HUES48 (cell line): Measurements from ENCODE around the gene PCSK1N.

Source experiments
- H3K27ac ChIP-seq: one replicate; pipeline ENCODE4 v1.7.0; 2013; ENCODE audit warnings: low read depth, low read length, inconsistent platforms
- H3K27me3 ChIP-seq: 2 replicates; pipeline ENCODE4 v1.6.1; 2013; ENCODE audit warnings: mild to moderate bottlenecking, low read length; ENCODE audit not compliant: control insufficient read depth, insufficient read depth
- H3K36me3 ChIP-seq: 2 replicates; pipeline ENCODE4 v1.6.1; 2013; ENCODE audit warnings: low read length; ENCODE audit not compliant: control insufficient read depth, insufficient read depth
- H3K4me1 ChIP-seq: 2 replicates; pipeline ENCODE4 v1.6.1; 2013; ENCODE audit warnings: mild to moderate bottlenecking, low read length; ENCODE audit not compliant: control insufficient read depth, insufficient read depth
- H3K4me3 ChIP-seq: 2 replicates; pipeline ENCODE4 v1.5.1; 2013; ENCODE audit warnings: mild to moderate bottlenecking, low read depth, low read length
- H3K9ac ChIP-seq: 2 replicates; pipeline ENCODE4 v1.6.1; 2013; ENCODE audit warnings: mild to moderate bottlenecking, low read depth, low read length, moderate library complexity
- H3K9me3 ChIP-seq: 2 replicates; pipeline ENCODE4 v1.6.1; 2013; ENCODE audit warnings: low read length; ENCODE audit not compliant: control insufficient read depth, insufficient read depth

Gene PCSK1N

GRCh38 chrX:48834383-48834709, 1.1 kb downstream of the PCSK1N start:
- no peak overlapping the region for H3K9ac ChIP-seq
- no peaks in the 10 kb centered on the region; the same call in 1 of the 2 replicates for H3K4me1 ChIP-seq
- H3K36me3 ChIP-seq: no peaks in the 10 kb centered on the region
- H3K27ac ChIP-seq: no peak overlapping the region
- peaks cover 18% of the 10 kb centered on the region for H3K9me3 ChIP-seq
- H3K4me3 ChIP-seq: peak overlapping the region; percentile 58
- peaks cover 72% of the 10 kb centered on the region for H3K27me3 ChIP-seq

GRCh38 chrX:48833542-48834138, 1.8 kb downstream of the PCSK1N start:
- no peak overlapping the region for H3K4me3 ChIP-seq
- H3K4me1 ChIP-seq: no peaks in the 10 kb centered on the region; the same call in 1 of the 2 replicates
- H3K27ac ChIP-seq: no peak overlapping the region
- peaks cover 18% of the 10 kb centered on the region for H3K9me3 ChIP-seq
- H3K36me3 ChIP-seq: no peaks in the 10 kb centered on the region
- peaks cover 78% of the 10 kb centered on the region for H3K27me3 ChIP-seq
- H3K9ac ChIP-seq: no peak overlapping the region

DNA sequence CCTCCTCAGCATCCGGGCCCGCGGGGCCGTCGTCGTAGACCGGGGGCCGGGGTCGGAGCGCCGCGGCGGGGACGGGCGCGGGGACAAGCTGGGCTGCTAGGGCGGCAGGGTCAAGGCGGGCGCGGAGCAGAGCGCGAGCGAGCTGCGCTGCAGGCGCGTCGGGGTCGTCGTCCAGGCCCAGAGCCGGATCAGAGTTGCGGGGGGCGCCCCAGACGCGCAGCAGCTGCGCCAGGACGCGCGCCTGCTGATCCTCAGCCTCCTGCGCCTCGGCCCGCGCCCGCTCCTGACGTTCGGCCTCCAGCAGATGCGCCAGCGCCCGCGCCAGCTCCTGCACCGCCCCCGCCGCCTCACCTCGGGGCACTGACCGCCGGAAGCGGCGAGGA, 3.5 kb downstream of the PCSK1N start:
- Histone ChIP-seq H3K4me1 (no peaks in the 10 kb centered on the region; the same call in 1 of the 2 replicates), H3K27me3 (peaks cover 92% of the 10 kb centered on the region), H3K36me3 (no peaks in the 10 kb centered on the region), H3K4me3 (peak overlapping the region; percentile 54), H3K27ac (no peak overlapping the region), H3K9ac (no peak overlapping the region), H3K9me3 (peaks cover 18% of the 10 kb centered on the region)

- Histone ChIP-seq H3K27me3 (peaks cover 92% of the 10 kb centered on the region), H3K4me1 (no peaks in the 10 kb centered on the region; the same call in 1 of the 2 replicates), H3K4me3 (peak overlapping the region; percentile 54), H3K27ac (no peak overlapping the region), H3K36me3 (no peaks in the 10 kb centered on the region), H3K9ac (no peak overlapping the region), H3K9me3 (peaks cover 18% of the 10 kb centered on the region)
Measured at GRCh38 chrX:48831136-48831908, 4.1 kb downstream of the PCSK1N start.

DNA sequence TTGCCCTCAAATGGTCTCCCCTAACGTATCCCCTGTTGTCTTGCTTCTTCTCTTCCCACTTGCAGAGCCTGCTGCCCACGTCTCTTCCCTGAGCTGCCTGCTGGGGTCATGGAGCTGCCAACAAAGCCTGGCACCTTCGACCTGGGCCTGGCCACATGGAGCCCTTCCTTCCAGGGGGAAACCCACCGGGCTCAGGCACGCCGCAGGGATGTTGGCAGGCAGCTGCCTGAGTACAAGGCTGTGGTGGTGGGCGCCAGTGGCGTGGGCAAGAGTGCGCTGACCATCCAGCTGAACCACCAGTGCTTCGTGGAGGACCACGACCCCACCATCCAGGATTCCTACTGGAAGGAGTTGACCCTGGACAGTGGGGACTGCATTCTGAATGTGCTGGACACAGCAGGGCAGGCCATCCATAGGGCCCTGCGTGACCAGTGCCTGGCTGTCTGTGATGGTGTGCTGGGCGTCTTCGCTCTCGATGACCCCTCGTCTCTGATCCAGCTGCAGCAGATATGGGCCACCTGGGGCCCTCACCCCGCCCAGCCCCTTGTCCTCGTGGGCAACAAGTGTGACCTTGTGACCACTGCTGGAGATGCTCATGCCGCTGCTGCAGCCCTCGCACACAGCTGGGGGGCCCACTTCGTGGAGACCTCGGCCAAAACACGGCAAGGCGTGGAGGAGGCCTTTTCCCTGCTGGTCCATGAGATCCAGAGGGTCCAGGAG, 6.2 kb downstream of the PCSK1N start:
- H3K9ac ChIP-seq: no peak overlapping the region
- H3K9me3 ChIP-seq: peaks cover 13% of the 10 kb centered on the region
- H3K27me3 ChIP-seq: peaks cover 72% of the 10 kb centered on the region
- no peaks in the 10 kb centered on the region for H3K4me1 ChIP-seq
- H3K4me3 ChIP-seq: no peak overlapping the region
- no peak overlapping the region for H3K27ac ChIP-seq
- no peaks in the 10 kb centered on the region; the same call in 1 of the 2 replicates for H3K36me3 ChIP-seq

DNA sequence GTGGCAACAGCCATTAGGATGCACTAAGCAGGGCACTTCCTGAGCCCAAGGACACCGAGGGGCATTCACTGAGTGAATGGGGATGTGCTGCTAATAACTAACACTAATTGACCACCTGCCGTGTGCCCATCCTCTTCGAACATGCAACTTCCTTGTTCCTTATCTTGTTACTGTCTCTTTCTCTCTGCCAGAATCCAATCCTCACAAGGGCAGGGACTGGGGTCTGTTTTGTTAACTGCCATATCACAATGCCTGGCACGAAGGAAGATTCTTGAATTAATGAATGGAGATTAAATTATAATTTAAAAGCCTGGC, 7.8 kb downstream of the PCSK1N start:
- Histone ChIP-seq H3K9me3 (peaks cover 17% of the 10 kb centered on the region), H3K4me1 (no peaks in the 10 kb centered on the region), H3K9ac (no peak overlapping the region), H3K27ac (no peak overlapping the region), H3K4me3 (peak overlapping the region; percentile 40), H3K36me3 (peaks cover 7% of the 10 kb centered on the region), H3K27me3 (peaks cover 57% of the 10 kb centered on the region)

DNA sequence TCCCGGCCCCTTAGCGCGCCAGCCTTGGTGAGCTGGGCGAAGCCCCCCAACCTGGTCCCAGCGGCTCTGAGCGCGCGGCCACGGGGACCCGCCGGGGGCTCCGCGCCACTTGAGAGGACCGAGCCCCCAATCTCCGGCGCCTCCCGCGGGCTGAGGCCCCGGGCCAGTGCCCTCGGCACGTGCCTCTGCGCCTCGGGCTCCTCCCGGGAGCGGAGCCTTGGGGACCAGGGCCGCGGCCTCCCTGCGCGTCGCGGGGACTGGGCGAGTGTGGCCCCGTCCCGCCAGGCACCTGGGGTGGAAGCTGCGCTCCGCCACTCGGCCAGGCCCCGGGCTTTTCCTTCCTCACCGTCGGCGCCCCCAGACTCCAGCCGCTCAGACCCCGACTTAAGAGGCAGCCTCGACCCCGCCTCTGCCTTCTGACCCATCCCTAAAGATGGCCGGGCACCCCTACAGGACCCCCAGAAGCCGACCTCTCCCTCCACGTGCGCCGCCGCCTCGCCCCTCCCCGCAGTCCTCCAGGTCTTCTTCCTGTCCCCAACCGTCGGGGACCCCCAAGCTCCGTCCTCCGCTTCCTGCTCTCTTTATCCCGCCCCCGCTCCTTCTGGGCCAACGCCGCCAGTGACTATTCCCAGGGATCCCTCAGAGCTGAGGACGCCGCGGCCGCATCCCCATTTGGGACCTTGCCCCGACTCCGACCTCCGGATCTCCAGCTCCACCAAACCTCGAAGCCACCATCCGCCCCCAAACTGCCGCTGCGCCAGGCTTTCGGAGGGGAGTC, 8.3 kb downstream of the PCSK1N start:
- Histone ChIP-seq H3K27me3 (peaks cover 51% of the 10 kb centered on the region), H3K9me3 (peaks cover 22% of the 10 kb centered on the region), H3K27ac (no peak overlapping the region), H3K4me3 (peak overlapping the region; percentile 40), H3K36me3 (peaks cover 7% of the 10 kb centered on the region), H3K4me1 (no peaks in the 10 kb centered on the region), H3K9ac (no peak overlapping the region)

GRCh38 chrX:48826135-48826875, 9.1 kb downstream of the PCSK1N start, which contains the start of gene ERAS:
Gene ERAS, plus strand, starts transcription at chrX:48826513. Its CDS starts 2,611 bp downstream, at chrX:48829124.
- Histone ChIP-seq H3K36me3 (peaks cover 7% of the 10 kb centered on the region), H3K27me3 (peaks cover 44% of the 10 kb centered on the region), H3K27ac (no peak within 1 kb of the TSS), H3K4me3 (peak within 1 kb of the TSS; percentile 40), H3K9me3 (peaks cover 27% of the 10 kb centered on the region), H3K4me1 (no peaks in the 10 kb centered on the region), H3K9ac (no peak within 1 kb of the TSS)

GRCh38 chrX:48824066-48824465, 11.3 kb downstream of the PCSK1N start:
- no peak overlapping the region for H3K4me3 ChIP-seq
- peaks cover 21% of the 10 kb centered on the region; the same call in 1 of the 2 replicates for H3K27me3 ChIP-seq
- no peaks in the 10 kb centered on the region for H3K4me1 ChIP-seq
- no peak overlapping the region for H3K27ac ChIP-seq
- peaks cover 24% of the 10 kb centered on the region for H3K9me3 ChIP-seq
- peaks cover 7% of the 10 kb centered on the region for H3K36me3 ChIP-seq
- no peak overlapping the region for H3K9ac ChIP-seq

DNA sequence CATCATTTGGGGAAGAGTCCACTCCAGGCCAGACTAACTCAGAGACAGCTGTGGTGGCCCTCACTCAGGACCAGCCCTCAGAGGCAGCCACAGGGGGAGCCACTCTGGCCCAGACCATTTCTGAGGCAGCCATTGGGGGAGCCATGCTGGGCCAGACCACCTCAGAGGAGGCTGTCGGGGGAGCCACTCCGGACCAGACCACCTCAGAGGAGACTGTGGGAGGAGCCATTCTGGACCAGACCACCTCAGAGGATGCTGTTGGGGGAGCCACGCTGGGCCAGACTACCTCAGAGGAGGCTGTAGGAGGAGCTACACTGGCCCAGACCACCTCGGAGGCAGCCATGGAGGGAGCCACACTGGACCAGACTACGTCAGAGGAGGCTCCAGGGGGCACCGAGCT, 12.4 kb downstream of the PCSK1N start:
- no peak overlapping the region for H3K4me3 ChIP-seq
- no peaks in the 10 kb centered on the region for H3K4me1 ChIP-seq
- peaks cover 16% of the 10 kb centered on the region; the same call in 1 of the 2 replicates for H3K27me3 ChIP-seq
- H3K9ac ChIP-seq: no peak overlapping the region
- H3K36me3 ChIP-seq: peaks cover 14% of the 10 kb centered on the region
- no peak overlapping the region for H3K27ac ChIP-seq
- peaks cover 34% of the 10 kb centered on the region for H3K9me3 ChIP-seq
